ENCODE data around the gene NEXN. TPM values are rescaled to one million over a fixed set of nuclear protein-coding genes. Genes with fewer than 3 reads are reported as not detected.
A peak's percentile ranks its signal among the peaks of the same experiment; 100 is the strongest.

Gene NEXN
- total RNA-seq (2021) (0.92 and 1.2 TPM in 2 replicates), Bru-seq, nascent RNA (percentile 46 among the genes with signal in this experiment), BruChase-seq, experiment 1, labeled RNA remaining after a 2-hour chase (percentile 53 among the genes with signal in this experiment), BruChase-seq, experiment 2, labeled RNA remaining after a 6-hour chase (percentile 55 among the genes with signal in this experiment)
- long read RNA-seq, partial matches to known transcripts = 0 of 1 reads
- long read RNA-seq, other reads (novel, unspliced or antisense) = 0 of 1 reads

DNA sequence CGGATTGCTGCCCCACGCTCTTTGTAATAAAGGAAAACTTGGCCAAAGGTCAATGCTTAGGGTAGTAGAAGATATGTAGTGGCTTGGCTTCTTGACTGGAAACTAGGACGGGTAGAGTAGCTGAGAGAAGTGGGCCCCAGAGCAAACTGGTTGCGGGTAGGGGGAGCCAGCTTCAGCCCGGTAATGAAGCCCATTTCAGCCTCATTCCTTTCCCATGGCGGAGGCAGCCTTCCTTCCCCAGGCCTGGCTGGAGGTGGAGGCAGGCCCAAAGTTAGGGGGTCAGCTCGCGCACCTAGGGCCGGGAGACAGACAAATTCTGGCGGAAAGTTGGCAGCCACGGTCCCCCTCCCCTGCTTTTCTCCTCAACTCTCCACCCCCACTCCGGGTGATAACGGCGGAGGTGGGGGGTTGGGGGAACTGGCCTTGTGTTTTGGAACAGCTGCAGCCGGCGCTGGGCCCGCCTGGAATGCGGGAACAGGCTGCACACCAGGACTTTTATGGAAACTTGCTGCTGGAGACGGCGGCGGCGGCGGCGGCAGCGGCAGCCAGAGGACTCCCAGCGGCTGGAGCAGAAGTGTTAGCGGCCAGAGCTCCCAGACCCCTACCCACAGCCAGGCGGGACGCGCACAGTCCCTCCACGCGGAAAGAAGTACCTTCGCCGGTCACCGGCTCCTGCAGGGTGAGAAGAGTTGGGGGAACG, at the start of gene NEXN:
Gene NEXN, plus strand, starts transcription at position 544 of the 700 bp plus-strand sequence. CDS start 27,483 bp downstream, outside the sequence.
- Histone ChIP-seq H3K4me1 (replicated peaks; ENCODE audit: insufficient read depth) (peaks cover 20% of the 10 kb centered on the region), H3K27me3 (ENCODE audit: insufficient read depth, low read depth) (no peaks in the 10 kb centered on the region), H3K36me3 (ENCODE audit: low read depth) (no peaks in the 10 kb centered on the region), H3K9me3 (ENCODE audit: insufficient read depth, low read depth) (no peaks in the 10 kb centered on the region), H4K20me1 (ENCODE audit: insufficient read depth) (no peaks in the 10 kb centered on the region), H3K4me2 (peak within 1 kb of the TSS; percentile 96), H3K79me2 (ENCODE audit: low read depth) (no peaks in the 10 kb centered on the region), H3K4me3 (peak within 1 kb of the TSS; percentile 82), H3K27ac (peak within 1 kb of the TSS; percentile 60), H3K9me2 (ENCODE audit: insufficient read depth) (no peaks in the 10 kb centered on the region), H3F3A (ENCODE audit: insufficient read depth, low read depth) (peaks cover 15% of the 10 kb centered on the region; the same call in 1 of the 2 replicates), H2AFZ (peak within 1 kb of the TSS; percentile 93)
- intact Hi-C loops (cut with micrococcal nuclease; ENCODE audit: unreplicated experiment) = no loop called here
- TF ChIP-seq, protein P1, sequence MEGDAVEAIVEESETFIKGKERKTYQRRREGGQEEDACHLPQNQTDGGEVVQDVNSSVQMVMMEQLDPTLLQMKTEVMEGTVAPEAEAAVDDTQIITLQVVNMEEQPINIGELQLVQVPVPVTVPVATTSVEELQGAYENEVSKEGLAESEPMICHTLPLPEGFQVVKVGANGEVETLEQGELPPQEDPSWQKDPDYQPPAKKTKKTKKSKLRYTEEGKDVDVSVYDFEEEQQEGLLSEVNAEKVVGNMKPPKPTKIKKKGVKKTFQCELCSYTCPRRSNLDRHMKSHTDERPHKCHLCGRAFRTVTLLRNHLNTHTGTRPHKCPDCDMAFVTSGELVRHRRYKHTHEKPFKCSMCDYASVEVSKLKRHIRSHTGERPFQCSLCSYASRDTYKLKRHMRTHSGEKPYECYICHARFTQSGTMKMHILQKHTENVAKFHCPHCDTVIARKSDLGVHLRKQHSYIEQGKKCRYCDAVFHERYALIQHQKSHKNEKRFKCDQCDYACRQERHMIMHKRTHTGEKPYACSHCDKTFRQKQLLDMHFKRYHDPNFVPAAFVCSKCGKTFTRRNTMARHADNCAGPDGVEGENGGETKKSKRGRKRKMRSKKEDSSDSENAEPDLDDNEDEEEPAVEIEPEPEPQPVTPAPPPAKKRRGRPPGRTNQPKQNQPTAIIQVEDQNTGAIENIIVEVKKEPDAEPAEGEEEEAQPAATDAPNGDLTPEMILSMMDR (conservative IDR thresholded peaks at IDR 0.05) = no peak
- no peak for TF ChIP-seq EZH2 (IDR thresholded peaks at IDR 0.05; ENCODE audit: low read depth)
- DNase-seq = peak; percentile 39 to 41
- BruUV-seq (replicated peaks) = no TSS peak
- ChIA-PET CTCF (interaction anchor here (0.6 to 0.8 kb wide), 3 partner anchors 64 to 746 kb away, joined by 3 to 14 read pairs (median 11); no protein-coding TSS in a partner anchor), POLR2A (ENCODE audit: unreplicated experiment) (interaction anchor here (0.6 kb wide), 1 partner anchor 262 kb away, joined by 3 read pairs; no protein-coding TSS in a partner anchor)

DNA sequence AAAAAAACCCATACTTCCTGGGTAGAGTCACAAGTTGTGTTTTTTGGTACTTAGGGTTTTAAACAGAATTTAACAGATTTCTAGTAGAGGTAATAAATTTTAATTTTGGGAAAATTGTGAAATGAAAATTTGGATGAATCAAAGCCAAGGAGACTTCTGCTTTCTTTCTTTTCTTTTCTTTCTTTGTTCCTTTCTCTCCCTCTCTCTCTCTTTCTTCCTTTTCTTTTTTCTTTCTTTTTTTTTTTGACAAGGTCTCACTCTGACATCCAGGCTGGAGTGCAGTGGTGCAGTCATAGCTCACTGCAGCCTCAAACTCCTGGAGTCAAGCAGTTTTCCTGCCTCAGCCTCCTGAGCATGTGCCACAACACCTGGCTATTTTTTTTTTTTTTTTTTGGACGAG, 46.9 kb upstream of the NEXN start:
- Histone ChIP-seq H3K27ac (no peak overlapping the region), H3K4me2 (no peak overlapping the region), H4K20me1 (ENCODE audit: insufficient read depth) (no peaks in the 10 kb centered on the region), H3K4me1 (replicated peaks; ENCODE audit: insufficient read depth) (no peaks in the 10 kb centered on the region), H3K79me2 (ENCODE audit: low read depth) (no peaks in the 10 kb centered on the region), H3K27me3 (ENCODE audit: insufficient read depth, low read depth) (no peaks in the 10 kb centered on the region), H2AFZ (no peak overlapping the region), H3K9me3 (ENCODE audit: insufficient read depth, low read depth) (no peaks in the 10 kb centered on the region), H3K36me3 (ENCODE audit: low read depth) (no peaks in the 10 kb centered on the region), H3F3A (ENCODE audit: insufficient read depth, low read depth) (no peaks in the 10 kb centered on the region), H3K4me3 (no peak overlapping the region), H3K9me2 (ENCODE audit: insufficient read depth) (no peaks in the 10 kb centered on the region)
- no peak for DNase-seq
- TF ChIP-seq EZH2 (IDR thresholded peaks at IDR 0.05; ENCODE audit: low read depth) = no peak
- TF ChIP-seq, protein P1 (conservative IDR thresholded peaks at IDR 0.05) = no peak
- intact Hi-C loops (cut with micrococcal nuclease; ENCODE audit: unreplicated experiment) = no loop called here
- ChIA-PET CTCF (no interaction called here), POLR2A (ENCODE audit: unreplicated experiment) (no interaction called here)
- BruUV-seq (replicated peaks) = no TSS peak

DNA sequence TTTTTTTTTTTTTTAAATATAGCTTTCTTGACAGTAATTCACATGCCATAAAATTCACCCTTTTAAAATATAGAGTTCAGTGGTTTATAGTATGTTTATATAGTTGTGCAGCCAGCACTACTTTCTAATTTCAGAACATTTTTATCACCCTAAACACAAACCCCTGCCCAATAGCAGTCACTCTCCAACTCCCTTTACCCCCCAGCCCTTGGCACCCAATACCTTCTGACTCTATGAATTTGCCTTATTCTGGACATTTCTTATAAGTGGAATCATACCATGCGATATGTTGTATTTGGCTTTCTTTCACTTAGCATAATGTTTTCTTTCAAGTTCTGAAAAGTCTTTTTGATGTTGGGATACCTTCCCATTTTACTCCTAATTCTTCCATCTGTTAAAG, 42.5 kb upstream of the NEXN start:
- ChIA-PET CTCF (no interaction called here), POLR2A (ENCODE audit: unreplicated experiment) (no interaction called here)
- no peak overlapping the region for H3K4me2 ChIP-seq
- H3K4me3 ChIP-seq = no peak overlapping the region
- no peak for DNase-seq
- no peak overlapping the region for H2AFZ ChIP-seq
- intact Hi-C loops (cut with micrococcal nuclease; ENCODE audit: unreplicated experiment) = no loop called here
- no peaks in the 10 kb centered on the region for H3K4me1 ChIP-seq (replicated peaks; ENCODE audit: insufficient read depth)
- H3K79me2 ChIP-seq (ENCODE audit: low read depth) = no peaks in the 10 kb centered on the region
- no peaks in the 10 kb centered on the region for H4K20me1 ChIP-seq (ENCODE audit: insufficient read depth)
- H3K9me3 ChIP-seq (ENCODE audit: insufficient read depth, low read depth) = no peaks in the 10 kb centered on the region
- H3F3A ChIP-seq (ENCODE audit: insufficient read depth, low read depth) = no peaks in the 10 kb centered on the region
- no peak overlapping the region for H3K27ac ChIP-seq
- H3K9me2 ChIP-seq (ENCODE audit: insufficient read depth) = no peaks in the 10 kb centered on the region
- no peaks in the 10 kb centered on the region for H3K36me3 ChIP-seq (ENCODE audit: low read depth)
- TF ChIP-seq, protein P1 (conservative IDR thresholded peaks at IDR 0.05) = no peak
- TF ChIP-seq EZH2 (IDR thresholded peaks at IDR 0.05; ENCODE audit: low read depth) = no peak
- no peaks in the 10 kb centered on the region for H3K27me3 ChIP-seq (ENCODE audit: insufficient read depth, low read depth)
- BruUV-seq (replicated peaks) = no TSS peak

All from PC-9 (cell line).